MM.1S (cell line): ENCODE data around the gene SULF2.

Experiments
- EZH2 ChIP-seq: fragments of 300-600 bp; sonication (generic); optimal IDR thresholded peaks from 2 replicates; pipeline ENCODE3; 2017; ENCODE audit warnings: low read depth, mild to moderate bottlenecking, antibody characterized with exemption, low read length, mixed read lengths
- TF ChIP-seq, protein P1 (sequence below): fragments of 300-600 bp; sonication (generic); IDR thresholded peaks from 2 replicates; pipeline ENCODE4 v1.5.1; 2016; ENCODE audit warnings: antibody characterized with exemption, low read length, mixed read lengths

DNA sequence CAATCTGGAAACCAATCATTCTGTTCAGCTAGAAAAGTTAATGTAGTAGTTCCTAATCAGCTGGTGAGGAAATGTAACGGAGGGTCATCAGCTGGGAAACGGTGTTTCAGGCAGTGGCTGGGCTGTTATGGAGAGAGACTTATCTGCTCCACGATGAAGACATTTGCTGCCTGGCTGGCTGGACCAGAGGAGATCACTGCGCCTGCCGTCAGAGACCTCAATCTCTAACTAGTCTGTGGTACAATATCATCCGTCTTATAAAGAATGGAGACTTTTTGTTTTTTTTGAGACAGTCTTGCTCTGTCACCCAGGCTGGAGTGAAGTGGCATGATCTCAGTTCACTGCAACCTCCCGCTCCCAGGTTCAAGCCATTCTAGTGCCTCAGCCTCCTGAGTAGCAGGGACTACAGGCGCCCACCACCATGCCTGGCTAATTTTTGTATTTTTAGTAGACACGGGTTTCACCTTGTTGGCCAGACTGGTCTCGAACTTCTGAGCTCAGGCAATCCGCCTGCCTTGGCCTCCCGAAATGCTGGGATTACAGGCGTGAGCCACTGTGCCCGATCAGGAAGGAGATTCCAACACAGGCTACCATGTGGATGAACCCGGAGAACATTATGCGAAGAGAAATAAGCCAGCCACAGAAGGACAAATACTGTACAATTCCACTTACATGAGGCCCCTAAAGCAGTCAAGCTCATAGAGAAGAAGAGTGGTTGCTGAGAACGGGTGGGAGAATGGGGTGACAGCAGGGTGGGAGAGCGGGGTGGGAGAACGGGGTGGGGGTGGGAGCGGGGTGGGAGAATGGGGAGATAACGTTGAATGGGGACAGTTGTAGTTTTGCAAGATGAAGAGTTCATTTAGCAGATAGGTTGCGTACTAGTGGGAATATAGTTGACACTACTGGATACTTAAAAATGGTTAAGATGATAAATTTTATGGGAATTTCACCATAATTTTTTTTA, 115.1 kb downstream of the SULF2 start:
- no peak for TF ChIP-seq EZH2
- TF ChIP-seq, protein P1, sequence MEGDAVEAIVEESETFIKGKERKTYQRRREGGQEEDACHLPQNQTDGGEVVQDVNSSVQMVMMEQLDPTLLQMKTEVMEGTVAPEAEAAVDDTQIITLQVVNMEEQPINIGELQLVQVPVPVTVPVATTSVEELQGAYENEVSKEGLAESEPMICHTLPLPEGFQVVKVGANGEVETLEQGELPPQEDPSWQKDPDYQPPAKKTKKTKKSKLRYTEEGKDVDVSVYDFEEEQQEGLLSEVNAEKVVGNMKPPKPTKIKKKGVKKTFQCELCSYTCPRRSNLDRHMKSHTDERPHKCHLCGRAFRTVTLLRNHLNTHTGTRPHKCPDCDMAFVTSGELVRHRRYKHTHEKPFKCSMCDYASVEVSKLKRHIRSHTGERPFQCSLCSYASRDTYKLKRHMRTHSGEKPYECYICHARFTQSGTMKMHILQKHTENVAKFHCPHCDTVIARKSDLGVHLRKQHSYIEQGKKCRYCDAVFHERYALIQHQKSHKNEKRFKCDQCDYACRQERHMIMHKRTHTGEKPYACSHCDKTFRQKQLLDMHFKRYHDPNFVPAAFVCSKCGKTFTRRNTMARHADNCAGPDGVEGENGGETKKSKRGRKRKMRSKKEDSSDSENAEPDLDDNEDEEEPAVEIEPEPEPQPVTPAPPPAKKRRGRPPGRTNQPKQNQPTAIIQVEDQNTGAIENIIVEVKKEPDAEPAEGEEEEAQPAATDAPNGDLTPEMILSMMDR = no peak
